PFSK-1 (cell line): ENCODE measurements around the gene MPP2.

Source experiments
- FOXP2 ChIP-seq: optimal IDR thresholded peaks from 2 replicates; pipeline ENCODE3; 2011; ENCODE audit warnings: borderline replicate concordance, control low read depth, inconsistent platforms; ENCODE audit not compliant: insufficient read depth; ENCODE audit errors: extremely low read length, extremely low read depth
- POLR2AphosphoS5 ChIP-seq: IDR thresholded peaks from 2 replicates; pipeline ENCODE4 v1.6.1; 2012; ENCODE audit warnings: low read depth, mild to moderate bottlenecking, control low read depth, low read length, moderate library complexity
- SIN3A ChIP-seq: IDR thresholded peaks from 2 replicates; pipeline ENCODE4 v1.6.1; 2012; ENCODE audit warnings: mild to moderate bottlenecking, low read length, moderate library complexity, borderline replicate concordance; ENCODE audit not compliant: insufficient read depth
- TAF1 ChIP-seq: IDR thresholded peaks from 2 replicates; pipeline ENCODE4 v1.6.1; 2012; ENCODE audit warnings: low read length, control low read depth, borderline replicate concordance; ENCODE audit not compliant: insufficient read depth
- TF ChIP-seq, protein P1 (sequence below), 2 experiments: IDR thresholded peaks; 2 replicates each; pipeline versions ENCODE4 v1.6.1 to v1.8.0; 2011 to 2012; ENCODE audit warnings: low read depth in 2 of 2, low read length in 2 of 2, control low read depth in 1 of 2, inconsistent platforms in 1 of 2, mild to moderate bottlenecking in 1 of 2, moderate library complexity in 1 of 2; ENCODE audit not compliant: insufficient read depth in 1 of 2

Gene MPP2

DNA sequence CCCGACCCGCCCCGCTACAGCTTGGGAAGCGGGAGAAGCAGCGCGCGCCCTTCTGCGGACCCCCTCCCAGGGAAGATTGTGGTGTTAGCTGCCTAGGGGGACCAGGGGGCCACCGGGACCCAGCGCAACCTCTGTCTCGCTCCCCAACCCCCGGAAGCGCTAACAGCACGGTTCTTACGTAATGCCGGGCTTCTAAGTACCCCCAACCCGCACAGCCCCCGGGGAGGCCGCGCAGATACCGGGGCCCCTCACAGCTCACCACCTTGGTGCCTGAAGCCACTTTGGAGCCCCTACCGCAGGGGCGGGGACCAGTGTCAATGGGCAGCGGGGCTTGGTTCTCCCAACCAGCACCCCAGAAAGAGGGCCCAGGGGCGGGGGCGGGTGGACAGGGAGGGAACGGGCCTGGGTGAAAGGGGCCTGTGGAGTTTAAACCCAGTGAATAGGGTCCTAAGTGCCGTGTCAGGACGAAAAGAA lies 348 bp downstream of the MPP2 start:
- TF ChIP-seq FOXP2 (no peak), POLR2AphosphoS5 (no peak), TAF1 (no peak), SIN3A (no peak)
- TF ChIP-seq, protein P1, sequence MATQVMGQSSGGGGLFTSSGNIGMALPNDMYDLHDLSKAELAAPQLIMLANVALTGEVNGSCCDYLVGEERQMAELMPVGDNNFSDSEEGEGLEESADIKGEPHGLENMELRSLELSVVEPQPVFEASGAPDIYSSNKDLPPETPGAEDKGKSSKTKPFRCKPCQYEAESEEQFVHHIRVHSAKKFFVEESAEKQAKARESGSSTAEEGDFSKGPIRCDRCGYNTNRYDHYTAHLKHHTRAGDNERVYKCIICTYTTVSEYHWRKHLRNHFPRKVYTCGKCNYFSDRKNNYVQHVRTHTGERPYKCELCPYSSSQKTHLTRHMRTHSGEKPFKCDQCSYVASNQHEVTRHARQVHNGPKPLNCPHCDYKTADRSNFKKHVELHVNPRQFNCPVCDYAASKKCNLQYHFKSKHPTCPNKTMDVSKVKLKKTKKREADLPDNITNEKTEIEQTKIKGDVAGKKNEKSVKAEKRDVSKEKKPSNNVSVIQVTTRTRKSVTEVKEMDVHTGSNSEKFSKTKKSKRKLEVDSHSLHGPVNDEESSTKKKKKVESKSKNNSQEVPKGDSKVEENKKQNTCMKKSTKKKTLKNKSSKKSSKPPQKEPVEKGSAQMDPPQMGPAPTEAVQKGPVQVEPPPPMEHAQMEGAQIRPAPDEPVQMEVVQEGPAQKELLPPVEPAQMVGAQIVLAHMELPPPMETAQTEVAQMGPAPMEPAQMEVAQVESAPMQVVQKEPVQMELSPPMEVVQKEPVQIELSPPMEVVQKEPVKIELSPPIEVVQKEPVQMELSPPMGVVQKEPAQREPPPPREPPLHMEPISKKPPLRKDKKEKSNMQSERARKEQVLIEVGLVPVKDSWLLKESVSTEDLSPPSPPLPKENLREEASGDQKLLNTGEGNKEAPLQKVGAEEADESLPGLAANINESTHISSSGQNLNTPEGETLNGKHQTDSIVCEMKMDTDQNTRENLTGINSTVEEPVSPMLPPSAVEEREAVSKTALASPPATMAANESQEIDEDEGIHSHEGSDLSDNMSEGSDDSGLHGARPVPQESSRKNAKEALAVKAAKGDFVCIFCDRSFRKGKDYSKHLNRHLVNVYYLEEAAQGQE (IDR thresholded peaks at IDR 0.05; ENCODE audit: insufficient read depth in 1 of 2, low read depth in 2 of 2, low read length in 2 of 2): no peak

DNA sequence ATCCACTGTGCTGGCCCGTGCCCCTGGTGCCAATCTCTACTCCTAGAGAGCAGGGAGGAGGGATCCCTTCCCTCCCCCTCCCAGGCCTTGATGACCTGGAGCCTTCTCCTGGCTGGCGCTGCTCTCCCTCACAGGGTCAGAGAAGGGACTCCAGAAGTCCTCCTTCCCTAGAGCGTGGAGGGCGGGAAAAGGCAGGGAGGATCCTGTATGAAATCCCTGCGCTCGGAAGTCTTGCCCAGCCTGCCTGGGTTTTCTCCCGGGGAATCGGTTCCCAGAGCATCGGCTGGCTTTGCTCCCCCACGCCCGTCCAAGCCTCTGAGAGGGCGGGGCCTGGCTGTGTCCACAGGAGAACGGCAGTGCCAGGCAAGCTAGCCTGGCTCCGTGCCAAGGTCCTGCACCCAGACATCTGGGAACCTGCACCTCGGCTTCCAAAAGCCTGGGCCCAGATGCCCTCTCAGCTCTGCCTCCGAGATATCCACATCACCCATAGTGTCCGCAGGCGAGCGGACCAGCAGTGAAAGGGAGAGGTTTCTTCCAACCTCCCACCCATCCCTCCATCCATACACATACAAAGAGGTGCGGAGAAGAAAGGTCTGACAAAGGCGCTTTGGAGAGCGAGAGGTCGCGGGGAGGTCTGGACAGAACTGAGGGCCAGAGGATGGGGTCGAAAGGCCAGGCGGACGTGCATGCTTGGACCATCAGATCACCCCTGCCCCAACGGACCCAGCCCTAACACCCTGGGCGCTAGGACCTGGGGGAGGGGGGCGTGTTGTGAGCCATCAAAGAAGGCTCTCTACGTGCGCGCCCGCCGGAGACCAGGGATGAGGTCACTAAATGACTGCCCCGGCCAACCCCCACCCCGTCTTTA lies 1.1 kb downstream of the MPP2 start:
- TF ChIP-seq POLR2AphosphoS5: no peak
- TF ChIP-seq TAF1: no peak
- TF ChIP-seq SIN3A: no peak
- no peak for TF ChIP-seq FOXP2
- TF ChIP-seq, protein P1 (IDR thresholded peaks at IDR 0.05; ENCODE audit: insufficient read depth in 1 of 2, low read depth in 2 of 2, low read length in 2 of 2): no peak

DNA sequence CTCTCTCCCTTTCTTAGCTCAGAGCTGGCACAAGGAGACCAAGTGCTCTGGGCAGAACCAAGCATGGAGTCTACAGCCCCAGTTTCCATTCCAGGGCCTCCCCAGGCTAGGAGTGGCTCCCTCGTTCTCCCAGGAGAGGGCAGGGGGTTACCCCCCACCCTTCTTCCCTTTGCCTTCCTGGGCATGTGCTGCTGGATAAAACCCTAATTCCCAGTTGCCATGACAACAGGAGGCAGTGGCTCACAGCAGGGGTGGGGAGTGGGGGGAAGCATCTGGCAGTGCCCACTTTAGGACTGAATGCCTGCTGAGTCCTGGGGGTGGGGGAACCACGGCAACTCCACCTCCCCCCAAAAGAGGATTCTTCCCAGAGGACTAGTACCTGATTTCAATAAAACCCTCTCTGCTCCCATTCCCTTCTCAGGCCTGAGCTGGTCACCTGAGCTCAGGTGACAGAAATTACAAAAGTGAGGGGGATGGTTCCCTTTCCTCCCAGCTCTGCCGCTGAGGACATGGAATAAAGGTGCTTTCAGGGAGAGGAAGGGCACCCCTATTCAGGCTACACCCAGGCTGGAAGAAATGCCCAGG lies 1.8 kb downstream of the MPP2 start:
- TF ChIP-seq, protein P1 (IDR thresholded peaks at IDR 0.05; ENCODE audit: insufficient read depth in 1 of 2, low read depth in 2 of 2, low read length in 2 of 2): no peak
- TF ChIP-seq SIN3A: no peak
- TF ChIP-seq FOXP2: no peak
- TF ChIP-seq POLR2AphosphoS5: no peak
- TF ChIP-seq TAF1: no peak

DNA sequence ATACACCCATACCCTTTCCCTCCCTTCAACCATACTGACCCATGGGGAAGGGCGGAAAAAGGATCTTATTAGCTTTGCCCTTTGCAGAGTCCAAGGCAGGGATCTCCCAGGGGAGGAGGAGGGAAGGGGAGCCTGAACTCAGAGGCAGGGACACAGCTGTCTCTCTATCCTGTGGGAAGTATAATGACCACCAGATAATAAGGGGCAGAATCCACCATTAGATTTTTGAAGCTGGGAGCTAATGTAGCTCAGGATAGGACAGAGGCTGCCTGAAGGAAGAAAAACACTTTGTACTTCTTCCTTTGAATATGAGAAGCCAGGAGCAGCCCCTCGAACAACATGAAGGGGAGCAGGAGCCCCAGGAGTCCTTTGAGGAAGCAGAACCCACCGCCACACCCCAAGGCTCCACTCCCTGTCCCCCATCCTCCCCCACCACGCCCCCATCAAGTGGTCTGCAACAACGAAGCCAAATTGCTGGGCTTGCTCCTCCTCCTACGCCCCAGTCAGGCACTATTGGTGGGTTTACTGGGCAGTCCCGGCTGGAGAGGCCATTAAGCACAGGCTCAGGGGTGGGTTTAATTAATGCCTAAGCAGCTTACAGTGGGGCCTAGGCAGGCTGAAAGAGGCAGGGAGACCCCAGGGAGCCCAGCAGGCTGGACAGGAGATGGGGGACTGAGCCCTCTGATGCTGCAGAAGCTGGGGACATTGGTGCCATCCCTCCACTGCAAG lies 5.3 kb downstream of the MPP2 start:
- no peak for TF ChIP-seq POLR2AphosphoS5
- no peak for TF ChIP-seq SIN3A
- TF ChIP-seq, protein P1 (IDR thresholded peaks at IDR 0.05; ENCODE audit: insufficient read depth in 1 of 2, low read depth in 2 of 2, low read length in 2 of 2): no peak
- no peak for TF ChIP-seq TAF1
- TF ChIP-seq FOXP2: no peak
